Peyer's patch (tissue), 4 donors: ENCODE results near the gene ERC2. TPM values are rescaled to one million over a fixed set of nuclear protein-coding genes. Genes with fewer than 3 reads are reported as not detected.

Source experiments
- DNase-seq, 3 donors: peaks; one replicate each; pipeline ENCODE4 v3.0.0-alpha.2; 2017 to 2019
- H3K27ac ChIP-seq, 4 donors: fragments of 200-600 bp; sonication (generic); one replicate each; pipeline ENCODE4 v1.5.1; 2016 to 2019
- H3K27me3 ChIP-seq, 2 donors: fragments of 200-600 bp; sonication (generic); one replicate each; pipeline ENCODE4 v1.5.1; 2019
- H3K36me3 ChIP-seq, 3 donors: fragments of 200-600 bp; sonication (generic); one replicate each; pipeline ENCODE4 v1.5.1; 2016 to 2019
- H3K4me1 ChIP-seq, 4 donors: fragments of 200-600 bp; sonication (generic); one replicate each; pipeline ENCODE4 v1.5.1; 2016 to 2019
- H3K4me3 ChIP-seq, 4 donors: fragments of 200-600 bp; sonication (generic); 1 replicate in 3 of 4; 2 replicates in 1 of 4; pipeline ENCODE4 v1.5.1; 2016 to 2019; ENCODE audit warnings: mild to moderate bottlenecking in 1 of 4
- H3K9me3 ChIP-seq, 4 donors: fragments of 200-600 bp; sonication (generic); one replicate each; pipeline ENCODE4 v1.5.1; 2016 to 2019; ENCODE audit warnings: mild to moderate bottlenecking in 1 of 4
- CTCF ChIP-seq, 6 experiments: fragments of 450-650 bp in 4 of 6; fragments of 200-600 bp in 2 of 6; sonication (generic) in 1 of 6; IDR thresholded peaks; one replicate each; pipeline ENCODE4 v1.5.1; 2017 to 2019; ENCODE audit warnings: antibody characterized with exemption in 6 of 6, mild to moderate bottlenecking in 3 of 6, moderate library complexity in 1 of 6
- POLR2A ChIP-seq, 2 donors: fragments of 450-650 bp; IDR thresholded peaks; one replicate each; pipeline ENCODE4 v1.5.1; 2017; ENCODE audit warnings: antibody characterized with exemption in 2 of 2, mild to moderate bottlenecking in 2 of 2, moderate library complexity in 2 of 2
- total RNA-seq, 4 donors: library from RNA; depleted of rRNA; stranded (reverse); fragments of >200 nt; gene quantifications; one replicate each; pipeline ENCODE4 v1.1.0, GENCODE V29; 2016

Gene ERC2
- total RNA-seq, 4 donors from 2014 or later, result 0.18 to 0.83 TPM; not detected in 2

- H3K4me3 ChIP-seq, result no peak overlapping the region
- no peaks in the 10 kb centered on the region for H3K36me3 ChIP-seq
- no peak for DNase-seq
- no peaks in the 10 kb centered on the region for H3K4me1 ChIP-seq
- no peaks in the 10 kb centered on the region for H3K9me3 ChIP-seq
- H3K27ac ChIP-seq, result no peak overlapping the region
- TF ChIP-seq POLR2A (IDR thresholded peaks at IDR 0.05) (no peak), CTCF (IDR thresholded peaks at IDR 0.05) (no peak)
- no peaks in the 10 kb centered on the region for H3K27me3 ChIP-seq
These were observed 866.7 kb downstream of the ERC2 start for GRCh38 chr3:55601366-55602080.

GRCh38 chr3:55598224-55598623, 870.0 kb downstream of the ERC2 start:
- no peaks in the 10 kb centered on the region for H3K4me1 ChIP-seq
- no peak overlapping the region for H3K4me3 ChIP-seq
- DNase-seq, result no peak
- H3K36me3 ChIP-seq, result no peaks in the 10 kb centered on the region
- H3K27ac ChIP-seq, result no peak overlapping the region
- no peak for TF ChIP-seq POLR2A (IDR thresholded peaks at IDR 0.05)
- TF ChIP-seq CTCF (IDR thresholded peaks at IDR 0.05), result no peak
- no peaks in the 10 kb centered on the region for H3K9me3 ChIP-seq
- H3K27me3 ChIP-seq, result no peaks in the 10 kb centered on the region

- H3K9me3 ChIP-seq, result no peaks in the 10 kb centered on the region
- H3K27me3 ChIP-seq, result no peaks in the 10 kb centered on the region
- no peaks in the 10 kb centered on the region for H3K4me1 ChIP-seq
- no peak overlapping the region for H3K27ac ChIP-seq
- no peak for DNase-seq
- no peak overlapping the region for H3K4me3 ChIP-seq
- H3K36me3 ChIP-seq, result no peaks in the 10 kb centered on the region
- TF ChIP-seq CTCF (IDR thresholded peaks at IDR 0.05) (no peak), POLR2A (IDR thresholded peaks at IDR 0.05) (no peak)
These were observed 870.6 kb downstream of the ERC2 start for GRCh38 chr3:55597641-55598040.

- DNase-seq, result no peak
- no peaks in the 10 kb centered on the region for H3K36me3 ChIP-seq
- no peaks in the 10 kb centered on the region for H3K9me3 ChIP-seq
- TF ChIP-seq POLR2A (IDR thresholded peaks at IDR 0.05) (no peak), CTCF (IDR thresholded peaks at IDR 0.05) (no peak)
- no peaks in the 10 kb centered on the region for H3K27me3 ChIP-seq
- H3K4me1 ChIP-seq, result no peaks in the 10 kb centered on the region
- no peak overlapping the region for H3K27ac ChIP-seq
- H3K4me3 ChIP-seq, result no peak overlapping the region
These were observed 872.1 kb downstream of the ERC2 start for GRCh38 chr3:55596212-55596611.

GRCh38 chr3:55595420-55595819, 872.8 kb downstream of the ERC2 start:
- H3K4me1 ChIP-seq, result no peaks in the 10 kb centered on the region
- no peak for DNase-seq
- H3K4me3 ChIP-seq, result no peak overlapping the region
- H3K9me3 ChIP-seq, result no peaks in the 10 kb centered on the region
- H3K27me3 ChIP-seq, result no peaks in the 10 kb centered on the region
- no peak overlapping the region for H3K27ac ChIP-seq
- no peaks in the 10 kb centered on the region for H3K36me3 ChIP-seq
- TF ChIP-seq POLR2A (IDR thresholded peaks at IDR 0.05), result no peak
- no peak for TF ChIP-seq CTCF (IDR thresholded peaks at IDR 0.05)
